AG09319 (cell line): ENCODE measurements around the gene RAD51B.

Experiments used
- DNase-seq: peaks from one replicate; pipeline ENCODE4 v3.0.0-alpha.2; 2010; ENCODE audit warnings: low read depth; ENCODE audit errors: extremely low read depth
- CTCF ChIP-seq: IDR thresholded peaks from 2 replicates; pipeline ENCODE4 v1.5.1; 2011; ENCODE audit warnings: low read depth, mild to moderate bottlenecking, inconsistent platforms, low read length, moderate library complexity

Gene RAD51B

GRCh38 chr14:68568907-68569897, 749.6 kb downstream of the RAD51B start:
- no peak for TF ChIP-seq CTCF

GRCh38 chr14:68569970-68570409, 750.4 kb downstream of the RAD51B start:
- TF ChIP-seq CTCF: no peak
- DNase-seq: no peak

More at GRCh38 chr14:68568907-68569897, 749.6 kb downstream of the RAD51B start:
- no peak for DNase-seq

GRCh38 chr14:68571114-68571591, 751.6 kb downstream of the RAD51B start:
- no peak for TF ChIP-seq CTCF
- no peak for DNase-seq

GRCh38 chr14:68571928-68572525, 752.4 kb downstream of the RAD51B start:
- TF ChIP-seq CTCF: no peak
- no peak for DNase-seq

- DNase-seq: no peak
- TF ChIP-seq CTCF: no peak
Observed at GRCh38 chr14:68573126-68573525, 753.5 kb downstream of the RAD51B start.

- no peak for TF ChIP-seq CTCF
- no peak for DNase-seq
Observed at GRCh38 chr14:68573722-68574121, 754.1 kb downstream of the RAD51B start.

GRCh38 chr14:68574461-68574860, 754.9 kb downstream of the RAD51B start:
- TF ChIP-seq CTCF: no peak
- no peak for DNase-seq
